Stromal cell of bone marrow (primary cell): ENCODE data around the gene S100A13.
"Not testable (repeated sequence)": the region's sequence is repeated elsewhere in the genome, so short reads cannot be mapped to it uniquely, and the experiment has no call there.

Experiments used
- DNase-seq: peaks from one replicate; pipeline ENCODE4 v3.0.0-alpha.2; 2012; ENCODE audit warnings: low read depth

Gene S100A13

GRCh38 chr1:153626904-153627714, at the start of gene S100A13:
Gene S100A13 (minus strand): TSS chr1:153627505. CDS start chr1:153626472, 1,033 bp downstream.
- peak; percentile 92 for DNase-seq

- DNase-seq, result no peak
These were observed 46.2 kb upstream of the S100A13 start for GRCh38 chr1:153673511-153673910.

- DNase-seq, result not testable (repeated sequence)
These were observed 44.5 kb upstream of the S100A13 start for GRCh38 chr1:153671628-153672353.

GRCh38 chr1:153670859-153671627, 43.7 kb upstream of the S100A13 start, which contains the start of gene ILF2:
Gene ILF2 (minus strand): TSS chr1:153670993. CDS start chr1:153670922, 71 bp downstream.
- peak; percentile 99 for DNase-seq

- no peak for DNase-seq
These were observed 43.1 kb upstream of the S100A13 start for GRCh38 chr1:153670257-153670858.

GRCh38 chr1:153669606-153670005, 42.3 kb upstream of the S100A13 start:
- DNase-seq, result no peak

GRCh38 chr1:153668672-153669071, 41.4 kb upstream of the S100A13 start:
- not testable (repeated sequence) for DNase-seq

- no peak for DNase-seq
These were observed 40.1 kb upstream of the S100A13 start for GRCh38 chr1:153667439-153667838.

GRCh38 chr1:153663211-153663610, 35.9 kb upstream of the S100A13 start:
- no peak for DNase-seq

GRCh38 chr1:153662269-153662668, 35.0 kb upstream of the S100A13 start:
- DNase-seq, result no peak

GRCh38 chr1:153661111-153661708, 33.9 kb upstream of the S100A13 start:
- no peak for DNase-seq

GRCh38 chr1:153659656-153660055, 32.4 kb upstream of the S100A13 start:
- DNase-seq, result no peak

- DNase-seq, result no peak
These were observed 31.9 kb upstream of the S100A13 start for GRCh38 chr1:153659175-153659534.

GRCh38 chr1:153658400-153659174, 31.3 kb upstream of the S100A13 start, which contains the start of gene SNAPIN:
Gene SNAPIN (plus strand): TSS chr1:153658703. CDS start chr1:153658744, 41 bp downstream.
- DNase-seq, result peak; percentile 88

GRCh38 chr1:153655333-153655732, 28.0 kb upstream of the S100A13 start:
- DNase-seq, result no peak

GRCh38 chr1:153652805-153653500, 25.6 kb upstream of the S100A13 start:
- DNase-seq, result no peak

GRCh38 chr1:153651771-153652170, 24.5 kb upstream of the S100A13 start:
- DNase-seq, result no peak

- DNase-seq, result no peak
These were observed 22.5 kb upstream of the S100A13 start for GRCh38 chr1:153649863-153650235.

GRCh38 chr1:153649137-153649862, 22.0 kb upstream of the S100A13 start:
- no peak for DNase-seq
